Right lobe of liver (tissue), 6 donors: ENCODE results near the gene GABRG3. TPM values are rescaled to one million over a fixed set of nuclear protein-coding genes. Genes with fewer than 3 reads are reported as not detected.

Source experiments
- ATAC-seq, 4 donors: fragments of 200-7000 bp; cut with Tn5 transposase; one replicate each; pipeline ENCODE4 v1.9.1; 2020; ENCODE audit warnings: mild to moderate bottlenecking in 4 of 4, moderate library complexity in 4 of 4
- DNase-seq, 3 donors: peaks; one replicate each; pipeline ENCODE4 v3.0.0-alpha.2; 2020
- H3K27ac ChIP-seq, 3 donors: fragments of 200-600 bp; one replicate each; pipeline ENCODE4 v1.8.0; 2022
- H3K27me3 ChIP-seq, 2 donors: fragments of 200-600 bp; one replicate each; pipeline ENCODE4 v1.8.0; 2022
- H3K36me3 ChIP-seq, 4 donors: fragments of 200-600 bp; sonication (generic) in 1 of 4; one replicate each; pipeline versions ENCODE4 v1.5.1 to v1.8.0; 2017 to 2022; ENCODE audit warnings: control low read depth in 1 of 4
- H3K4me1 ChIP-seq, 4 donors: fragments of 200-600 bp; sonication (generic) in 1 of 4; one replicate each; pipeline versions ENCODE4 v1.5.1 to v1.8.0; 2017 to 2022; ENCODE audit warnings: control low read depth in 1 of 4
- H3K4me3 ChIP-seq, 3 donors: fragments of 200-600 bp; one replicate each; pipeline ENCODE4 v1.8.0; 2022
- H3K9me3 ChIP-seq, 4 donors: fragments of 200-600 bp; sonication (generic) in 1 of 4; one replicate each; pipeline versions ENCODE4 v1.5.1 to v1.8.0; 2017 to 2022; ENCODE audit warnings: control low read depth in 1 of 4
- CTCF ChIP-seq, 4 donors: fragments of 200-600 bp in 3 of 4; fragments of 450-650 bp in 1 of 4; IDR thresholded peaks; one replicate each; pipeline versions ENCODE4 v1.5.1 to v1.8.0; 2016 to 2022; ENCODE audit warnings: antibody characterized with exemption in 4 of 4, mild to moderate bottlenecking in 2 of 4
- POLR2A ChIP-seq: fragments of 450-650 bp; IDR thresholded peaks from one replicate; pipeline ENCODE4 v1.6.1; 2017; ENCODE audit warnings: antibody characterized with exemption, mild to moderate bottlenecking
- WGBS: methylation state at CpG from one replicate; pipeline ENCODE4 v1.1.6; 2018; ENCODE audit warnings: low coverage, low lambda C conversion rate; ENCODE audit not compliant: insufficient coverage; ENCODE audit errors: missing lambda C conversion rate; 5-methylcytosine and 5-hydroxymethylcytosine counted together
- intact Hi-C, 2 donors: fragments of 100-400 bp; cut with DNase I; formaldehyde crosslinking; loops; one replicate each; pipeline versions ENCODE4 v1.11.2 to v1.14.1; 2022
- total RNA-seq, 6 experiments: library from RNA; depleted of rRNA in 2 of 6; stranded (reverse); fragments of >200 nt in 2 of 6; fragmentation: NEBNext Ultra II Directional in 3 of 6; extraction: Animal tissue kit (Norgen Biotek cat#: 25700) in 3 of 6; gene quantifications; one replicate each; pipeline versions ENCODE4 v1.1.0 to v1.2.4, GENCODE V29; 2016 to 2023
- donor health status: DM: no; HTN: yes; CAD: no.
- donor health status: DM: no; HTN: no; CAD: no.
- donor health status: DM: no; HTN: no; CAD: no.
- donor health status: DM: no; HTN: yes; CAD: no.
- donor health status: DM: no; HTN: yes; CAD: no.

Gene GABRG3
- total RNA-seq, 6 experiments from 2014 or later = 0.18 TPM; not detected in 5

DNA sequence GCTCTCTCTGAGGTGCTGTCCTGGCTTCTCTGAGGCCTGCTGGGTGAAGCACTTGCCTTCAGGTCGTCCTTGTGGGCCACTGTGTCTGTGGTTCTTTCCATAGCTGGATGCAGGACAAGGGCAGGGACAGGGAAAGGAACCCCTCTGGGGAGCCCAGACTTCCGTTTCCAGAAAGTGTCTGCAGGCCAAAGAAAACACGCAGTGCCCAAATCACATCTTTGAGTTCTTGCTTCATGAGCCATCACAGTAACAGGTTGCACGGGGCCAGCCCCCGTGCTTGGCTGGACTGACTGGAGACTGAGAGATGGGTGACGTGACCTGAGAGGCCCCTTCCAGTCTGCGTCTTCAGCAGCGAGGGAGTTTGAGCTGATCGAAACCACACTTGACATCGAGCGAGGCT, 115.8 kb downstream of the GABRG3 start:
- Histone ChIP-seq H3K36me3 (no peaks in the 10 kb centered on the region), H3K4me1 (no peaks in the 10 kb centered on the region), H3K9me3 (no peaks in the 10 kb centered on the region), H3K27me3 (no peaks in the 10 kb centered on the region), H3K4me3 (no peak overlapping the region), H3K27ac (no peak overlapping the region)
- no peak for DNase-seq
- intact Hi-C loops = no loop called here
- whole genome bisulfite sequencing = 63% methylated on average over 2 of the region's 11 CpGs
- ATAC-seq = no peak
- TF ChIP-seq CTCF (IDR thresholded peaks at IDR 0.05) = no peak
- no peak for TF ChIP-seq POLR2A

DNA sequence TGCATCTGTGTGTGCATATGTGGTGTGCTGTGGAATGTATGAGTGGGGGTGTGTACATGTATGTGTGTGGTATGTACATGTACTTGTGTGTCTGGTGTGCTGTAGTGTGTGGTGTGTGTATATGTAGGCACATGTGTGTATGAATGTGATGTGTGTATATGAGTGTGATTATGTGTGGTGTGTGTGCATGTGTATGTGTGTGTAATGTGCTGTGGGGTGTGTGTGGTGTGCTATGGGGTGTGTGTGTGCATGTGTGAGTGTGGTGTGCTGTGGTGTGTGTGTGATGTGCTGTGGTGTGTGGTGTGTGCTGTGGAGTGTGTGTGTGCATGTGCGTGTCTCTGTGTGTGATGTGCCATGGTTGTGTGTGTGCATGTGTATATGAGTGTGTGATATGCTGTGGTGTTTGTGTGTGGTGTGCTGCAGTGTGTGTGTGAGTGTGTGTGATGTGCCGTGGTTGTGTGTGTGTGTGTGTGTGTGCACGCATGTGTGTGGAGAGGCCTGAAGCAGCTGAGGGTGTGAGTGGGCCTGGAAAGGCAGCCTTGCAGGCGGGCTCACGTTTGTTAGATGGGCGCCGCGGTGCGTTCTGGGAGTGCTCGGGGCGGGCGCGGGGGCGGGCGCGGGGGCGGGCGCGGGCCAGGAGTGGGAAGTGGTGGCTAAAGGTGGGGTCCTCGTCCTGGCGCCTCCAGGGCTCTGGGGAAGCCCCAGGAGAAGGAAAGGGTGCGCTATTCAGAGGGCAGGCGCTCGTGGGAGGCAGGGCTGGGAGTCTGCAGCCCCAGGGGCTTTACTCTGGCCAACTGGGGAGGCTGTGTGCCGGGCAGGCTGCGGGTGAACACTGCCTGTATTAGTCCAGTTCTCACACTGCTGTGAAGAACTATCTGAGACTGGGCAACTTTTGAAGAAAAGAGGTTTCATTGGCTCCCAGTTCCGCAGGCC, 116.9 kb downstream of the GABRG3 start:
- DNase-seq (no peak), ATAC-seq (no peak)
- TF ChIP-seq POLR2A (no peak), CTCF (IDR thresholded peaks at IDR 0.05) (no peak)
- Histone ChIP-seq H3K36me3 (no peaks in the 10 kb centered on the region), H3K4me1 (no peaks in the 10 kb centered on the region), H3K27me3 (no peaks in the 10 kb centered on the region), H3K27ac (no peak overlapping the region), H3K4me3 (no peak overlapping the region), H3K9me3 (no peaks in the 10 kb centered on the region)
- intact Hi-C loops = no loop called here
- 90% methylated on average over 18 of the region's 27 CpGs for WGBS

GRCh38 chr15:27088584-27089232, 117.7 kb downstream of the GABRG3 start:
- Histone ChIP-seq H3K36me3 (no peaks in the 10 kb centered on the region), H3K27ac (no peak overlapping the region), H3K27me3 (no peaks in the 10 kb centered on the region), H3K4me3 (no peak overlapping the region), H3K4me1 (no peaks in the 10 kb centered on the region), H3K9me3 (no peaks in the 10 kb centered on the region)
- no peak for DNase-seq
- intact Hi-C loops = no loop called here
- WGBS = 67% methylated on average over 12 of the region's 21 CpGs
- ATAC-seq = peak in 2 of 4 donors; percentile 25 to 37
- TF ChIP-seq POLR2A (no peak), CTCF (IDR thresholded peaks at IDR 0.05) (no peak)

- Histone ChIP-seq H3K36me3 (no peaks in the 10 kb centered on the region), H3K27me3 (no peaks in the 10 kb centered on the region), H3K27ac (no peak overlapping the region), H3K4me3 (no peak overlapping the region), H3K9me3 (no peaks in the 10 kb centered on the region), H3K4me1 (no peaks in the 10 kb centered on the region)
- DNase-seq (no peak), ATAC-seq (peak in 1 of 4 donors; percentile 8)
- intact Hi-C loops = no loop called here
- TF ChIP-seq POLR2A (no peak), CTCF (IDR thresholded peaks at IDR 0.05) (no peak)
- WGBS = 78% methylated on average over 5 of the region's 8 CpGs
Observed at GRCh38 chr15:27089233-27089586, 118.2 kb downstream of the GABRG3 start.
